Activated CD4-positive, alpha-beta memory T cell treated with anti-CD3 and anti-CD28 coated beads, Interleukin-2, amount 10 ng/mL, durations not matched to agents 7 days and 5 days (primary cell): Measurements from ENCODE around the gene MPIG6B. TPM values are rescaled to one million over a fixed set of nuclear protein-coding genes. Genes with fewer than 3 reads are reported as not detected.
A peak's percentile ranks its signal among the peaks of the same experiment; 100 is the strongest.

Source experiments
- CTCF ChIA-PET: fragments of 350-600 bp; sonication (Branson Sonifier 250); formaldehyde crosslinking; loops from one replicate; lab custom pipeline; 2021; ENCODE audit warnings: antibody characterized with exemption, inconsistent platforms; lab: Charles Lee
- POLR2A ChIA-PET: fragments of 350-600 bp; sonication (Branson Sonifier 250); formaldehyde crosslinking; loops from one replicate; lab custom pipeline; 2021; ENCODE audit warnings: antibody characterized with exemption; lab: Charles Lee
- DNase-seq: peaks from one replicate; pipeline ENCODE4 v3.0.0-alpha.2; 2020
- H3K27ac Mint-ChIP-seq: one replicate; pipeline ENCODE4 v1.8.0; 2021; ENCODE audit warnings: mild to moderate bottlenecking, mixed read lengths
- H3K27me3 Mint-ChIP-seq: one replicate; pipeline ENCODE4 v1.8.0; 2021; ENCODE audit warnings: mixed read lengths
- H3K36me3 Mint-ChIP-seq: one replicate; pipeline ENCODE4 v1.8.0; 2021; ENCODE audit warnings: low read depth, mixed read lengths
- H3K4me1 Mint-ChIP-seq: one replicate; pipeline ENCODE4 v1.8.0; 2021; ENCODE audit warnings: mixed read lengths
- H3K4me3 Mint-ChIP-seq: one replicate; pipeline ENCODE4 v1.8.0; 2021; ENCODE audit warnings: mild to moderate bottlenecking, mixed read lengths
- H3K9me3 Mint-ChIP-seq: one replicate; pipeline ENCODE4 v1.8.0; 2021; ENCODE audit warnings: mixed read lengths
- total RNA-seq, 2 experiments: library from RNA; stranded (reverse); gene quantifications; one replicate each; pipeline ENCODE4 v1.2.3, GENCODE V29; 2021

Gene MPIG6B, protein sequence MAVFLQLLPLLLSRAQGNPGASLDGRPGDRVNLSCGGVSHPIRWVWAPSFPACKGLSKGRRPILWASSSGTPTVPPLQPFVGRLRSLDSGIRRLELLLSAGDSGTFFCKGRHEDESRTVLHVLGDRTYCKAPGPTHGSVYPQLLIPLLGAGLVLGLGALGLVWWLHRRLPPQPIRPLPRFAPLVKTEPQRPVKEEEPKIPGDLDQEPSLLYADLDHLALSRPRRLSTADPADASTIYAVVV
- not detected for total RNA-seq

GRCh38 chr6:31723245-31723979, at the start of gene MPIG6B:
MPIG6B (plus strand) TSS chr6:31723373; CDS start chr6:31723384, 11 bp downstream.
- no peak within 1 kb of the TSS for H3K4me3 Mint-ChIP-seq
- CTCF ChIA-PET = interaction anchor here (0.9 kb wide), 1 partner anchor 9 kb away, joined by 3 read pairs; no protein-coding TSS in a partner anchor
- H3K4me1 Mint-ChIP-seq = peaks cover 36% of the 10 kb centered on the region
- no peaks in the 10 kb centered on the region for H3K9me3 Mint-ChIP-seq
- POLR2A ChIA-PET = interaction anchor here (0.8 to 5.5 kb wide), 3 partner anchors 13 to 99 kb away, joined by 3 to 58 read pairs (median 4); partner anchors contain the start of gene CLIC1
- H3K27me3 Mint-ChIP-seq = peaks cover 4% of the 10 kb centered on the region
- no peak within 1 kb of the TSS for H3K27ac Mint-ChIP-seq
- no peak for DNase-seq
- H3K36me3 Mint-ChIP-seq = peaks cover 27% of the 10 kb centered on the region

DNA sequence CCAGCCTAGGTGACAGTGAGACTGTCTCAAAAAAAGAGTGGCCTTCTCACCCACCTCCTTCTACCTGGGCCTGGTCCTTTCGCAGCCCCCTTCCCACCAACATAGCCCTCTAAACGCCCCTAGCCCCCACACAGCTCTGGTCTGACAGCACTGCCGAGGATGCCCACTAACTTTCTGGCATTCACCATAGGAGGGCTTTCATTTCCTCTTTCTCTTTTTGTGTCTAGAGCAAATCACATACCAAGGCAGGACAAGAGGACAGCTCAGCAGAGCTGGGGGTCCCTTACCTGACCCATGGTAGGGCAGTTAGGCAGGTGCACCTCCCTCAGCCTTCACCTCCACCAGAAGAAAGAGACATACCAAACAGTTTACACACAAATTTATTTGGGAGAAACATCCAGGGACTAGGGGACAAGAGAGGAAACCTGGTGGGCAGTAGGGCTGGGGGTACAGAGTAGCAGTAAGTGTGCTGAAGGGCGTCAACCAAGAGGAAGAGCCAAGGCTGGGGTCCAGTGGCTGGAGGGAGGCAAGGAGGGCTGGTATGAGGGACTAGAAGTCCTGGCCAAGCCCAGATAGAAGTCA, 46.8 kb upstream of the MPIG6B start:
- peaks cover 22% of the 10 kb centered on the region for H3K36me3 Mint-ChIP-seq
- no peaks in the 10 kb centered on the region for H3K9me3 Mint-ChIP-seq
- CTCF ChIA-PET = no interaction called here
- H3K27ac Mint-ChIP-seq = no peak overlapping the region
- H3K4me1 Mint-ChIP-seq = peaks cover 34% of the 10 kb centered on the region
- POLR2A ChIA-PET = no interaction called here
- H3K27me3 Mint-ChIP-seq = no peaks in the 10 kb centered on the region
- H3K4me3 Mint-ChIP-seq = no peak overlapping the region
- no peak for DNase-seq

DNA sequence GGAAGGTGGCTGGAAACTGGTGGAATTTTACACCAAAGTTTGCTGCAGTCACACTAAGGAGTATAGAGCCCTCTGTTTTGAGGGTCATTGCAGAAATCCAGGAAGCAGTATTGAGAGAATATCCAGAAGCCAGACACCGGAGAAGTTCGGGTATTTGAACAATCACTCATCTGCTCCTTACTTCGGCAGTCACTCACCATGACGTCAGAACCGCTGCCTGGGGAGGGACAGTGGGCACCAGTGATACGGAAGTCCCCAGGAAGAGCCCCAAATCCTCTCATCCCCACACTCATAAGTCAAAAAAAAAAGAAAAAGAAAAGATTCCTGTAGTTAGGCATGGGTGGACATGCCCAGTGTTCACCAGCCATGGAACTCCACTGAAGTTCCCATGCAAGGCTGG, 46.3 kb upstream of the MPIG6B start:
- no peak overlapping the region for H3K27ac Mint-ChIP-seq
- peaks cover 17% of the 10 kb centered on the region for H3K36me3 Mint-ChIP-seq
- CTCF ChIA-PET = no interaction called here
- H3K4me3 Mint-ChIP-seq = no peak overlapping the region
- DNase-seq = no peak
- no peaks in the 10 kb centered on the region for H3K9me3 Mint-ChIP-seq
- POLR2A ChIA-PET = no interaction called here
- no peaks in the 10 kb centered on the region for H3K27me3 Mint-ChIP-seq
- H3K4me1 Mint-ChIP-seq = peaks cover 38% of the 10 kb centered on the region

DNA sequence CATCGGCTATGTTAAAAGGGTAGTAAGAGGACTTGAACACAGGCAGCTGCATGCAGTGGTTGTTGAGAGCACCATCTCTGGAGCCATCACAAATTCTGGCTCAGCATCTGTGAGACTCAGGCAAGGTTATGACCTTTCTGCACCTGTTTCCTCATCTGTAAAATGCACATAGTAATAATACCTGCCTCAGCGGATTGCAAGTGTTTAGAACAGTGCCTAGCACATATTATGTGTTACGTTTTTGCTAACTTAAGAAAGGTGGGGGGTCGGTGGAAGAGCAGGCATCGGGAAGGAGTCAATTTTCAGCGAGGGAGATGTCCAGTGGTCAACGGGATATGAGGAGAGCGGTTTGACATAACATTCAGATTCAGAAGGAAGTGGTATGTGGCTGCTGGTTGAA, 45.2 kb upstream of the MPIG6B start:
- CTCF ChIA-PET = interaction anchor here (0.6 to 1.8 kb wide), 3 partner anchors 25 to 152 kb away, joined by 3 to 4 read pairs (median 3); no protein-coding TSS in a partner anchor

DNA sequence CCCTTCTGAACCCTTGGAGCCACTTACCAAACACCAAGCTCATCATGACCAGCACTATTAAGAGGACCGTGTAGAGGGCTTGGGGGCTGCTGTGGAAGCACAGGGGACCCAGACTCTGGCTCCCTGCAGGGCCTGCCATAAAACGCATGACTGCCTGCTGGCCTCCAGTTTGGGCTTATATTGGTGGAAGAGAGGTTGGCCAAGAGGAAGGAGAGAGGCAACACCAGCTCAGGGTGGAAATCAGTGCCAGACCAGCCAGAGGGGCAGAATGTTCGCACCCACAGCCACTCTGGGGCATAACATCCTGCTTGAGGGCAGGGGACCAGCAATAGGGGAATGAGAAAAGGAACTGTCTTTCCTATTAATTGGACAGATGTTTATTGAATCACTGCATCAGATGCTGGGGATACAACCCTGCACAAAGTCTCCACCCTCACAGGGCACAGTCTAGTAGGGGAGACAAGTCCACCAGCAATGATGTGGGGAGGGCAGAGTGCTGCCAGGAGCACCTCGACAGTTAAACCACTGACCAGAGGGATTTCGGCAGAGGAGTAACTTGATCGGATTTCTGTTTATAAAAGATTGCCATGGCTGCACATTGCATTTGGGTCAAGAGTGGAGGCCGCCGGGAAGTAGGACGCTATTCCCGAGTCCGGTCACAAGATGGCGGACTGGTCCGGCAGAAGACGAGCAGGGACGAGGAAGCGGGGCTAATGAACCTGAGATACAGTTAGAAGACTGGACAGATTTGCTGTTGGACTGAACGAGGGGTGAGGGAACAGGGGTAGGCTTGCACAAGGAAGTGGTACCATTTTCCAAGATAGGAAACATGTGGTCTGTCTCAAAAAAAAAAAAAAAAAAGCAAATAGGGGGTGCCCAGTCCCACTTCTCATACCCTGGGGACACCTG, 42.7 kb upstream of the MPIG6B start, which contains the start of gene LY6G5C:
TSS of gene LY6G5C (minus strand) at position 842 of the 909 bp plus-strand sequence. CDS start at position 148, 694 bp downstream.
- H3K4me3 Mint-ChIP-seq = peak within 1 kb of the TSS; percentile 74
- no peaks in the 10 kb centered on the region for H3K27me3 Mint-ChIP-seq
- ChIA-PET POLR2A (interaction anchor here (0.8 to 2.2 kb wide), 9 partner anchors 10 to 132 kb away, joined by 3 to 8 read pairs (median 4); partner anchors contain the start of genes BAG6 and MSH5), CTCF (interaction anchor here (0.5 to 2.1 kb wide), 14 partner anchors 10 to 250 kb away, joined by 3 to 11 read pairs (median 4); partner anchors contain the start of genes LY6G5B and NEU1)
- peak; percentile 77 for DNase-seq
- peaks cover 4% of the 10 kb centered on the region for H3K36me3 Mint-ChIP-seq
- H3K9me3 Mint-ChIP-seq = no peaks in the 10 kb centered on the region
- H3K27ac Mint-ChIP-seq = peak within 1 kb of the TSS; percentile 46
- peaks cover 38% of the 10 kb centered on the region for H3K4me1 Mint-ChIP-seq

More for the DNA sequence above, 45.2 kb upstream of the MPIG6B start:
- H3K27ac Mint-ChIP-seq = no peak overlapping the region
- peaks cover 8% of the 10 kb centered on the region for H3K36me3 Mint-ChIP-seq
- no peak overlapping the region for H3K4me3 Mint-ChIP-seq
- POLR2A ChIA-PET = interaction anchor here (1.3 to 1.6 kb wide), 2 partner anchors 10 to 16 kb away, joined by 4 read pairs; no protein-coding TSS in a partner anchor
- H3K9me3 Mint-ChIP-seq = no peaks in the 10 kb centered on the region
- DNase-seq = no peak
- no peaks in the 10 kb centered on the region for H3K27me3 Mint-ChIP-seq
- peaks cover 38% of the 10 kb centered on the region for H3K4me1 Mint-ChIP-seq

DNA sequence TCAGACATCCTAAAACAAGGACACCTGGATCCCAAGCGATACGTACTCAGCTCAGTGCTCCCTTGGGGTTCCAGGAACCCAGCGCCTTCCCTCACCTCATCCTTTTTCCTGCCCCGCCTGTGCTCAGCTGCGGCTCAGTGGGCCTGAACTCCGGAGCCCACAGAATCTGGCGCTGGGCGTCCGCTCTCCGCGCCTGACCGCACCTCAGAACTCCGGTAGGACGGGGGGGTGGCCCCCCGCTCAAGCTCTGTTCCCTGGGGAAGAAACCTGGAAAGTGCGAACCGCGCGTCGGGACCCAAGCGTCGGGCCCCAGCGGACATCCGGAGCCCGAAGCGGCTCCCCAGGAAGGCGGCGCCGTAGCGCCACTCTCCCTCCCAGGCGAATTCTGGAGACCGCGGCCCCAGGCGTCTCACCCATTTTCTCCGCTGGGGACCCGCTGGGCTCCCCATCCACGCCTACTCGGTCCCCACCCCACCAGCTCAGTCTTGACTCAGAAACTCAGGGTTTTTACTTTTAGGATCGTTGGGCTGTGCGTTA, 42.0 kb upstream of the MPIG6B start:
- H3K36me3 Mint-ChIP-seq = peaks cover 9% of the 10 kb centered on the region
- no peaks in the 10 kb centered on the region for H3K27me3 Mint-ChIP-seq
- peak overlapping the region; percentile 46 for H3K27ac Mint-ChIP-seq
- CTCF ChIA-PET = interaction anchor here (0.6 to 2.1 kb wide), 9 partner anchors 9 to 182 kb away, joined by 3 to 11 read pairs (median 5); partner anchors contain the start of gene NEU1
- H3K9me3 Mint-ChIP-seq = no peaks in the 10 kb centered on the region
- H3K4me3 Mint-ChIP-seq = peak overlapping the region; percentile 74
- H3K4me1 Mint-ChIP-seq = peaks cover 38% of the 10 kb centered on the region
- POLR2A ChIA-PET = interaction anchor here (0.7 to 2.2 kb wide), 9 partner anchors 9 to 132 kb away, joined by 3 to 8 read pairs (median 4); partner anchors contain the start of genes BAG6 and MSH5
- peak; percentile 56 for DNase-seq

- peaks cover 21% of the 10 kb centered on the region for H3K36me3 Mint-ChIP-seq
- ChIA-PET POLR2A (interaction anchor here (1.4 kb wide), 1 partner anchor 12 kb away, joined by 3 read pairs; no protein-coding TSS in a partner anchor), CTCF (interaction anchor here (1.0 kb wide), 1 partner anchor 86 kb away, joined by 3 read pairs; no protein-coding TSS in a partner anchor)
- no peaks in the 10 kb centered on the region for H3K27me3 Mint-ChIP-seq
- H3K27ac Mint-ChIP-seq = no peak overlapping the region
- H3K9me3 Mint-ChIP-seq = no peaks in the 10 kb centered on the region
- DNase-seq = no peak
- H3K4me1 Mint-ChIP-seq = peaks cover 27% of the 10 kb centered on the region
- no peak overlapping the region for H3K4me3 Mint-ChIP-seq
Observed at GRCh38 chr6:31683591-31683990, 39.6 kb upstream of the MPIG6B start.

GRCh38 chr6:31686483-31686882, 36.7 kb upstream of the MPIG6B start:
- CTCF ChIA-PET = interaction anchor here (1.7 kb wide), 1 partner anchor 266 kb away, joined by 3 read pairs; no protein-coding TSS in a partner anchor
- no peak for DNase-seq
- Mint-ChIP-seq H3K4me1 (peaks cover 7% of the 10 kb centered on the region), H3K4me3 (no peak overlapping the region), H3K9me3 (no peaks in the 10 kb centered on the region), H3K27ac (no peak overlapping the region), H3K36me3 (peaks cover 31% of the 10 kb centered on the region), H3K27me3 (no peaks in the 10 kb centered on the region)
- POLR2A ChIA-PET = interaction anchor here (1.1 to 1.9 kb wide), 2 partner anchors 17 to 52 kb away, joined by 3 to 5 read pairs; partner anchors contain the start of gene ABHD16A

GRCh38 chr6:31687321-31687720, 35.9 kb upstream of the MPIG6B start:
- ChIA-PET POLR2A (interaction anchor here (1.0 to 1.2 kb wide), 2 partner anchors 21 to 24 kb away, joined by 3 read pairs; no protein-coding TSS in a partner anchor), CTCF (no interaction called here)
- Mint-ChIP-seq H3K27ac (no peak overlapping the region), H3K36me3 (peaks cover 33% of the 10 kb centered on the region), H3K4me1 (peaks cover 3% of the 10 kb centered on the region), H3K4me3 (no peak overlapping the region), H3K27me3 (no peaks in the 10 kb centered on the region), H3K9me3 (no peaks in the 10 kb centered on the region)
- no peak for DNase-seq

GRCh38 chr6:31687860-31688693, 35.1 kb upstream of the MPIG6B start:
- H3K27ac Mint-ChIP-seq = no peak overlapping the region
- peaks cover 3% of the 10 kb centered on the region for H3K4me1 Mint-ChIP-seq
- H3K36me3 Mint-ChIP-seq = peaks cover 39% of the 10 kb centered on the region
- H3K27me3 Mint-ChIP-seq = no peaks in the 10 kb centered on the region
- H3K4me3 Mint-ChIP-seq = no peak overlapping the region
- ChIA-PET POLR2A (interaction anchor here (1.0 to 1.2 kb wide), 2 partner anchors 21 to 24 kb away, joined by 3 read pairs; no protein-coding TSS in a partner anchor), CTCF (interaction anchor here (1.0 kb wide), 1 partner anchor 16 kb away, joined by 4 read pairs; no protein-coding TSS in a partner anchor)
- DNase-seq = no peak
- H3K9me3 Mint-ChIP-seq = no peaks in the 10 kb centered on the region
